GM23338 (cell line): ENCODE measurements around the gene TMEM8B. TPM values are rescaled to one million over a fixed set of nuclear protein-coding genes. Genes with fewer than 3 reads are reported as not detected.

Experiments used
- ATAC-seq: fragments of 200-7000 bp; cut with Tn5 transposase; 3 replicates; pipeline ENCODE4 v1.9.1; 2020
- DNase-seq: peaks from one replicate; pipeline ENCODE4 v3.0.0-alpha.2; 2015; ENCODE audit warnings: low spot score
- H2AFZ ChIP-seq: fragments of 200-600 bp; sonication (generic); 2 replicates; pipeline ENCODE4 v1.8.0; 2016; ENCODE audit warnings: antibody characterized with exemption, mild to moderate bottlenecking, moderate library complexity
- H3F3A ChIP-seq: fragments of 200-600 bp; sonication (generic); replicated peaks from 2 replicates; pipeline ENCODE4 v1.8.0; 2017; ENCODE audit warnings: antibody characterized with exemption, mixed run types, low read depth
- H3K27ac ChIP-seq: fragments of 200-600 bp; sonication (generic); 2 replicates; pipeline ENCODE4 v1.6.1; 2016; ENCODE audit warnings: low read depth
- H3K27me3 ChIP-seq: fragments of 200-600 bp; sonication (generic); 2 replicates; pipeline ENCODE4 v1.8.0; 2016; ENCODE audit warnings: mild to moderate bottlenecking, mixed run types, moderate library complexity; ENCODE audit not compliant: insufficient read depth
- H3K36me3 ChIP-seq: fragments of 200-600 bp; sonication (generic); 2 replicates; pipeline ENCODE4 v1.8.0; 2016; ENCODE audit warnings: mild to moderate bottlenecking; ENCODE audit not compliant: insufficient read depth
- H3K4me1 ChIP-seq: fragments of 200-600 bp; sonication (generic); 2 replicates; pipeline ENCODE4 v1.8.0; 2016; ENCODE audit warnings: mild to moderate bottlenecking, moderate library complexity; ENCODE audit not compliant: insufficient read depth
- H3K4me2 ChIP-seq: fragments of 200-600 bp; sonication (generic); 2 replicates; pipeline ENCODE4 v1.7.1; 2017; ENCODE audit warnings: mixed run types
- H3K4me3 ChIP-seq: fragments of 200-600 bp; sonication (generic); 2 replicates; pipeline ENCODE4 v1.6.1; 2016; ENCODE audit warnings: mixed run types
- H3K79me2 ChIP-seq: fragments of 200-600 bp; sonication (generic); replicated peaks from 2 replicates; pipeline ENCODE4 v1.8.0; 2017; ENCODE audit warnings: mild to moderate bottlenecking; ENCODE audit not compliant: insufficient read depth
- H3K9me2 ChIP-seq: fragments of 200-600 bp; sonication (generic); 2 replicates; pipeline ENCODE4 v1.8.0; 2017; ENCODE audit not compliant: insufficient read depth
- H4K20me1 ChIP-seq: fragments of 200-600 bp; sonication (generic); replicated peaks from 2 replicates; pipeline ENCODE4 v1.8.0; 2017; ENCODE audit warnings: mild to moderate bottlenecking; ENCODE audit not compliant: insufficient read depth
- H3K27ac Mint-ChIP-seq: 2 replicates; pipeline ENCODE4 v1.8.0; 2020; ENCODE audit warnings: inconsistent platforms, mild to moderate bottlenecking, moderate library complexity, mixed read lengths
- H3K27me3 Mint-ChIP-seq: 3 replicates; pipeline ENCODE4 v1.8.0; 2022; ENCODE audit warnings: low read depth, mild to moderate bottlenecking, moderate library complexity, mixed read lengths, inconsistent platforms; ENCODE audit not compliant: insufficient read depth, poor library complexity
- H3K36me3 Mint-ChIP-seq: 3 replicates; pipeline ENCODE4 v1.8.0; 2021; ENCODE audit warnings: low read depth, mild to moderate bottlenecking, inconsistent platforms, moderate library complexity, mixed read lengths
- H3K4me1 Mint-ChIP-seq: 3 replicates; pipeline ENCODE4 v1.8.0; 2020; ENCODE audit warnings: mild to moderate bottlenecking, inconsistent platforms, mixed read lengths
- H3K4me3 Mint-ChIP-seq: 3 replicates; pipeline ENCODE4 v1.8.0; 2021; ENCODE audit warnings: moderate library complexity, mild to moderate bottlenecking, inconsistent platforms, mixed read lengths
- H3K9me3 Mint-ChIP-seq: 3 replicates; pipeline ENCODE4 v1.8.0; 2020; ENCODE audit warnings: moderate library complexity, mild to moderate bottlenecking, inconsistent platforms, mixed read lengths
- CREB1 ChIP-seq: fragments of 250-450 bp; sonication (Bioruptor Pico); IDR thresholded peaks from 2 replicates; pipeline ENCODE4 v1.5.0; 2020; ENCODE audit warnings: low read depth, mild to moderate bottlenecking, moderate library complexity
- CTCF ChIP-seq, 2 experiments: fragments of 200-600 bp in 1 of 2; sonication (generic) in 1 of 2; conservative IDR thresholded peaks; 2 replicates each; pipeline versions ENCODE4 v1.5.1 to v1.6.1; 2016 to 2017; ENCODE audit warnings: antibody characterized with exemption in 2 of 2, low read depth in 2 of 2, mild to moderate bottlenecking in 2 of 2, moderate library complexity in 1 of 2
- ETS1 ChIP-seq: IDR thresholded peaks from 2 replicates; pipeline ENCODE4 v1.6.1; 2016; ENCODE audit warnings: antibody characterized with exemption
- EZH2phosphoT487 ChIP-seq: fragments of 200-600 bp; sonication (generic); IDR thresholded peaks from one replicate; pipeline ENCODE4 v1.8.1; 2018; ENCODE audit warnings: antibody characterized with exemption; ENCODE audit not compliant: unreplicated experiment
- JUNB ChIP-seq: IDR thresholded peaks from one replicate; pipeline ENCODE4 v1.6.1; 2016; ENCODE audit warnings: antibody characterized with exemption; ENCODE audit not compliant: unreplicated experiment
- NANOG ChIP-seq: IDR thresholded peaks from 2 replicates; pipeline ENCODE4 v1.6.1; 2016; ENCODE audit warnings: antibody characterized with exemption, borderline replicate concordance
- POLR2AphosphoS5 ChIP-seq: IDR thresholded peaks from 2 replicates; pipeline ENCODE4 v1.6.1; 2016; ENCODE audit warnings: antibody characterized with exemption, low read depth
- STAT1 ChIP-seq: IDR thresholded peaks from one replicate; pipeline ENCODE4 v1.6.1; 2016; ENCODE audit warnings: antibody characterized with exemption; ENCODE audit not compliant: unreplicated experiment
- ZNF331 ChIP-seq: fragments of 250-450 bp; sonication (Bioruptor Pico); IDR thresholded peaks from 2 replicates; pipeline ENCODE4 v1.5.0; 2020; ENCODE audit warnings: low read depth, mild to moderate bottlenecking, moderate library complexity
- polyA plus RNA-seq: library from polyadenylated mRNA; unstranded; fragments of >200 nt; fragmentation: Nextera tagmentation; extraction: Ambion mirVana; gene quantifications from 2 replicates; pipeline ENCODE4 v1.2.1, GENCODE V29; 2016
- total RNA-seq: library from RNA; depleted of rRNA; stranded (reverse); fragments of >200 nt; shearing (Covaris generic); gene quantifications from 2 replicates; pipeline ENCODE4 v1.2.3, GENCODE V29; 2014

The TMEM8B gene
- total and polyA plus RNA-seq, 2 experiments from 2014 or later: 4.2 to 5.5 TPM

- peak in 1 of 2 experiments; percentile 37; a peak in 1 of 4 replicates for TF ChIP-seq CTCF (conservative IDR thresholded peaks at IDR 0.05; ENCODE audit: low read depth in 2 of 2)
These were observed 12.3 kb upstream of the TMEM8B start (continued) for GRCh38 chr9:35816708-35817107.

- Mint-ChIP-seq H3K9me3 (peaks cover 3% of the 10 kb centered on the region; the same call in 2 of the 3 replicates), H3K4me3 (no peak overlapping the region), H3K4me1 (peaks cover 20% of the 10 kb centered on the region), H3K36me3 (peaks cover 2% of the 10 kb centered on the region; the same call in 1 of the 3 replicates), H3K27me3 (peaks cover 10% of the 10 kb centered on the region), H3K27ac (no peak overlapping the region)
- no peaks in the 10 kb centered on the region for H3K9me2 ChIP-seq
- no peaks in the 10 kb centered on the region for H3K27me3 ChIP-seq
- H2AFZ ChIP-seq: no peak overlapping the region
- no peaks in the 10 kb centered on the region for H3K36me3 ChIP-seq
- H3K4me3 ChIP-seq: no peak overlapping the region
- H3K27ac ChIP-seq: no peak overlapping the region
- DNase-seq (no peak), ATAC-seq (no peak)
- H3K4me1 ChIP-seq: peaks cover 17% of the 10 kb centered on the region
- H4K20me1 ChIP-seq: no peaks in the 10 kb centered on the region
- no peak overlapping the region for H3K4me2 ChIP-seq
- TF ChIP-seq CREB1 (CRISPR knock-in tag) (no peak), NANOG (no peak), EZH2phosphoT487 (no peak), CTCF (conservative IDR thresholded peaks at IDR 0.05; ENCODE audit: low read depth in 2 of 2) (no peak), ETS1 (no peak), ZNF331 (CRISPR knock-in tag) (no peak)
- peaks cover 4% of the 10 kb centered on the region; the same call in 1 of the 2 replicates for H3F3A ChIP-seq
- no peaks in the 10 kb centered on the region for H3K79me2 ChIP-seq
These were observed 10.7 kb upstream of the TMEM8B start for GRCh38 chr9:35818341-35818740.

GRCh38 chr9:35820076-35820475, 9.0 kb upstream of the TMEM8B start:
- DNase-seq: no peak
- H3K9me3 Mint-ChIP-seq: peaks cover 3% of the 10 kb centered on the region; the same call in 2 of the 3 replicates
- no peaks in the 10 kb centered on the region for H3K79me2 ChIP-seq
- H3K4me2 ChIP-seq: no peak overlapping the region
- H3K36me3 Mint-ChIP-seq: peaks cover 2% of the 10 kb centered on the region; the same call in 1 of the 3 replicates
- no peak overlapping the region for H3K27ac ChIP-seq
- no peak overlapping the region for H2AFZ ChIP-seq
- no peaks in the 10 kb centered on the region for H3K36me3 ChIP-seq
- no peaks in the 10 kb centered on the region for H3K27me3 ChIP-seq
- no peak overlapping the region; the same call in 2 of the 3 replicates for H3K4me3 Mint-ChIP-seq
- H3F3A ChIP-seq: no peaks in the 10 kb centered on the region
- H4K20me1 ChIP-seq: no peaks in the 10 kb centered on the region
- ATAC-seq: no peak
- peaks cover 8% of the 10 kb centered on the region for H3K27me3 Mint-ChIP-seq
- peaks cover 13% of the 10 kb centered on the region for H3K4me1 Mint-ChIP-seq
- H3K4me1 ChIP-seq: peaks cover 18% of the 10 kb centered on the region
- no peak overlapping the region for H3K27ac Mint-ChIP-seq
- TF ChIP-seq ZNF331 (CRISPR knock-in tag): no peak
- no peak for TF ChIP-seq CTCF (conservative IDR thresholded peaks at IDR 0.05; ENCODE audit: low read depth in 2 of 2)
- no peak for TF ChIP-seq STAT1
- TF ChIP-seq POLR2AphosphoS5: no peak
- TF ChIP-seq JUNB: no peak
- TF ChIP-seq EZH2phosphoT487: no peak
- H3K4me3 ChIP-seq: no peak overlapping the region
- no peaks in the 10 kb centered on the region for H3K9me2 ChIP-seq
